GM10847 (cell line): ENCODE results near the gene SMCO1.
A peak's percentile ranks its signal among the peaks of the same experiment; 100 is the strongest.

Source experiments
- POLR2A ChIP-seq: IDR thresholded peaks from 2 replicates; pipeline ENCODE4 v1.6.1; 2011; ENCODE audit not compliant: insufficient read length; ENCODE audit errors: extremely low read depth

The SMCO1 gene

DNA sequence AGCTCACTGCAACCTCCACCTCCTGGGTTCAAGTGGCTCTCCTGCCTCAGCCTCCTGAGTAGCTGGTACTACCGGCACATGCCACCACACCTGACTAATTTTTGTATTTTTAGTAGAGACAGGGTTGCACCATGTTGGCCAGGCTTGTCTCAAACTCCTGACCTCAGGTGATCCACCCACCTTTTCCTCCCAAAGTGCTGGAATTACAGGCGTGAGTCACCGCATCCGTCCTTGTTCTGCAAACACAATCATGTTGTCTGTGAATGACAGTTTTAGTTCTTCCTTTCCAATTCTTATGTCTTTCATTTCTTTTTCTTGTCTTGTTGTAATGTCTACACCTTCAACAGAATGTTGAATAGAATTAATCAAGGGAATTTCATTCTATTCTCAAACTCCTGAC lies 16.3 kb upstream of the SMCO1 start:
- TF ChIP-seq POLR2A: no peak

DNA sequence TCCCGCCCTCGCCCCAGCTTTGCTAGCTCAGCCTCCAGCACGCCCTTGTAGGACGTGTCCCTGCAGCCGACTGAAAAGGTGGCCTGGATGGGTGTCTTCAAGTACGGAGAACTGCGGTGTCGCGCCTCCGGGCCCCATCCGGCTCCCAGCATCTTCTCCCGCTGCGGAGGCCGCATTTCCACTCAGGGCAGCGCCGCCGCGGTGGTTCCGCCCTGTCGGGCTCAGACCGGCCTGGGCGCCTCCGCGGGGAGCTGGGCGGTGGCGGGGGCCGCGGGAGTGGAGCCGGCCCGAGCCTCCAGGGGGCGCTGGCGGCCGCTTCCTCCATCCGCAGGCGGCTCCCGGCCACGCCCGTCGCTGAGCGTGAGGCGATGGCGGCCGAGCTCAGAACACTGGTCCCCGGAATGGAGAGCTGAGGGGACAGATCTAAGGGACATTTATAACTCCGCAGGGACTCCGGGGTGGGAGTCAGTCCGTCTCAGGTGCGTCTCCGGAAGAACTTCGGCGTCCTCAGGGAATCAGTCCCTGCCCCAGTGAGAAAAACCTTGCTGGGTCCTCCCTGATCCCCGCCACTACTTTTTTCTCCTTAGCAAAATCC lies 13.6 kb upstream of the SMCO1 start:
- TF ChIP-seq POLR2A: peak; percentile 60

DNA sequence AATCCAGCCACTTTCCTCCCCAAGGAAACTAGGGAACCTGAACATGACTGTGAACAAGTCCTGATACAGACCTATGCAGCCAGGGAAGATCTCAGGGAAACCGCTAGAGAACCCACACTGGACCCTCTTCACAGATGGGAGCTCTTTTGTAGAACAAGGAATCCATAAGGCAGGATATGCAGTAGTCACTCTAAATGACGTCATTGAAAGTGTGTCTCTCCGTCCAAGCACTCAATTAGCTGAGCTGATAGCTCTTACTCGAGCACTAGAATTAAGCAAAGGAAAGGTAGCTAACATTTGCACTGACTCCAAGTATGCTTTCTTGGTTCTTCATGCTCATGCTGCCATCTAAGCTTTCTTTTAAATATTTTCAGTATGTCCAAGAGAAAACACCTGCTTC lies 10.0 kb upstream of the SMCO1 start:
- TF ChIP-seq POLR2A: no peak

DNA sequence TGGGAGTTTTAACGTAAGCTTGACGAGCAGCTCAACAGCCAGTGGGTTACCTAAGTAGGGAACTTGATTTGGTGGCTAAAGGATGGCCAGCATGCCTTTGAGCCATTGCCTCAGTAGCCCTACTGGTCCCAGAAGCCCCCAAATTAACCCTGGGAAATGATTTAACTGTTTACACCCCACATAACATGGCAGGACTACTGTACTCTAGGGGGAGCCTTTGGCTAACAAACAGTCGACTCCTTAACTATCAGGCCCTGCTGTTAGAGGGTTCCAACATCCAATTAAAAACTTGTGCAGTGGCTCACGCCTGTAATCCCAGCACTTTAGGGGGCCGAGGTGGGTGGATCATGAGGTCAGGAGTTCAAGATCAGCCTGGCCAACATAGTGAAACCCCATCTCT lies 9.4 kb upstream of the SMCO1 start:
- TF ChIP-seq POLR2A: no peak

DNA sequence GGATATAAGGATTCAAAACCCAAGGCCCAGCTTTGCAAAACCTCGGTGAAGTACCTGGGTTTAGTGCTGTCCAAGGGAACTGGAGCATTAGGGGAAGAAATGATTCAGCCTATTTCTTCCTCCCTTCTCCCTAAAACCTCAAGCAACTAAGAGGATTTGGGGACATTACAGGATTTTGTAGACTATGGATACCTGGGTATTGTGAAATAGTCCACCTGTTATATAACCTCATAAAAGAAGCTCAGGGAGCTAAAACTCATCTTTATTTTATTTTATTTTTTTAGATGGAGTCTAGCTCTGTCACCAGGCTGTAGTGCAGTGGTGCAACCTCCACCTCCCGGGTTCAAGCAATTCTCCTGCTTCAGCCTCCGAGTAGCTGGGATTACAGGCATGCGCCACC lies 8.7 kb upstream of the SMCO1 start:
- no peak for TF ChIP-seq POLR2A

DNA sequence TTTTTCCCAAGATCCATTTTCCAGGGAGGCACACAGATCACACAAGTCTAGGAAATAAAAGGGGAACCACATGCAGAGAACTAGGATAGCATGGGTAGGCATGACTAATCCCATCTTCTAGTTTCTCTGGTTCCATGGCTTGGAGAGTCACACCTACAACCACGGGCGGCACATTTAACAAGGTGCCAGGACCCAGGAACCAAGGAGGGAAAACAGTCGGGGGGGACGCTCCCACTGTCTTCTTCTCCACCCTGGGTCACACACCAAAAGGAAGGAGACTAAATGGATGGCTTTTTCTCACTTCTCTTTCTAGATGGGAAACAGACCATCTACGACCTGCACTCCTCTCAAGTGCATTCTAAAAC lies 4.6 kb upstream of the SMCO1 start:
- TF ChIP-seq POLR2A: no peak

DNA sequence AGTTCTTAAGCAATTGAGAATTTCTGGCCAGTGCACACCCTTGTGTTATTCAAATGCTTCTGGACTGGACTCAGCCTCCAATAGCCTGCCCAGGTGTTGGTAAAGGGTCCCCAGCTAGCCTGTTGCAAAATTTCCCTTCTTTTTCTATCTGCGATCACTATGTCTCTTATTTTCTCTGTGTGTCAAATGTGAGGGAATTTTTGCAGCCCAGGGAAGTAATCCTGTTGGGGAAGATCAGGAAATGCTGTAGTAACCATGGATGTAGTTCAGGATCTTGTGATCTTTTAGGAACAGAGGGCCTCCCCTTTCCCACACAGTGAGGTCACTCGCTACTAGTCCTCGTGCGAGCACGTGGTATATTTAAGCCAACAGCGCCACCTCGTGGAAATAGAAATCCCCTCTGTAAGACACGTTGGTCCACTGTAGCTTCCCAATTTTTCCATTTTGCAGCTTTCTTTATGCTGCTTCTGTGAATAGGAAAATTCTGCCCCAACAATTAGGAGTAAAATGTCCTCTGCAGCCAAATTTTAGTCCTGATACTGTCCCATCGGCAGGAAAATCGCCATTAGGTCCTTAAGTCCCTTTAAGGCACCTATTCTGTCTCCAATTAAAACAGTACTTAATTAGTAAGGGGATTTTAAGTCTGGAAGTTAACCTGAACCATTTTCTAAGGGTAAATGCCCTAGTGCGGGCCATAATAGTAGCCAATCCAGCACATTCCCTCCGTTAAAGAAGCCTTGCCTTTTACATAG lies 4.0 kb upstream of the SMCO1 start:
- no peak for TF ChIP-seq POLR2A

DNA sequence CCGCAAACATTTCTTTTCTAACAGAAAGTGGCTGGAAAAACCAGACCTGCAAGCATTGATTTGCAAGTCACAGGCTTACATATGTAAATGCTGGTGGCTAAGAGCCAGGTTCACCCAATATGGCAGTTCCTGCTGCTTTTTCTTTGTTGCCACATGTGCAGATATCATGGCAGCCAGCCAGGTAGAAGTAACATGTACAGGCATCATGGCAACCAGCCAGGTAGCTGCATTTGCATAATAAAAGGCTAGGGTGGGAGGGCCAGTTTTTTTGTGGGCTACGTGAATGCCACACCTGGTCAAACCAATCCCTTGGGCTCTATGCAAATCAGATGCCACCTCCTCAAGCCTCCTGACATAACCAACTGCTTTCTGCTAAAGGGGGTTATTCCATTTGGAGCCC lies 2.8 kb upstream of the SMCO1 start:
- no peak for TF ChIP-seq POLR2A

DNA sequence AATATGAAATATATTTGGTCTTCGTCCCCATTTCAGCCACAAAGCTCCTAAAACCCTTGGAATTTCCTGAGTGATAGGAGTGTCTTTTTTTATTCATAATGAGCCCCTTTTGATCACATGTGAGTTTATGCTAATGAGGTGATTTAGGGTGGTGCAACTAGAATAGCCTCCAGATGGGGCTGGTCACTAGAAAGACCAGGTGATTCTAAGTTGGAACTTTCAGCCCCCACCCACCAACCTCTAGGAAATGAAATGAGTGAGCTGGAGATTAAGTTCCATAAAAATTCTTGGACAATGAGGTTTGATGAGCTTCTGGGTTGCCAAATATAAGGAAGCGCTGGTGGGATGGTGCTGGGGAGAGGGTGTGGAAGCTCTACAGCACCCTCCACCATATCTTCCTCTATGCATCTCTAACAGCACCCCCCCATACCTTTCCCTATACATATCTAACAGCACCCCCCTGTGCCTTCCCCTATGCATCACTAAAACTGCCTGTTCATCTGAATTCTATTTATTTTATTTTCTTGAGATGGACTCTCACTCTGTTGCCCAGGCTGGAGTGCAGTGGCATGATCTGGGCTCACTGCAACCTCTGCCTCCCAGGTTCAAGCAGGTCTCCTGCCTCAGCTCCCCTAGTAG lies 2.1 kb upstream of the SMCO1 start:
- TF ChIP-seq POLR2A: no peak

DNA sequence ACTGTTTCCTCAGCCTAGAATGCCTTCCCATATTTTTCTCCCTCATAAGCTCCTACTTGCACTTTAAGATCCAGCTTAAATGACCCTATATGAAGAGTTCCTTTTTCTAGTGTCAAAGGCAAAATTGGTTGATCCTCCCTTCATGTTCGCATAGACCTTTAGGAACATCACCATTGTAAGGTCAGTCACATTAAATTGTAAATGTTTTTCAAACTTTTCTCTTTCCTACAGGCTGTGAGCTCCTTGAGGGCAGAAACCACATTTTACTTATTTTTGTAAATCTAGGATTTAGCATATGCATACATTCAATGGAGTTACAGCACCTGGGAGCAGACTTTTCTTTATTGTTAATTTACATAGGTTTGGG lies 813 bp downstream of the SMCO1 start:
- no peak for TF ChIP-seq POLR2A

DNA sequence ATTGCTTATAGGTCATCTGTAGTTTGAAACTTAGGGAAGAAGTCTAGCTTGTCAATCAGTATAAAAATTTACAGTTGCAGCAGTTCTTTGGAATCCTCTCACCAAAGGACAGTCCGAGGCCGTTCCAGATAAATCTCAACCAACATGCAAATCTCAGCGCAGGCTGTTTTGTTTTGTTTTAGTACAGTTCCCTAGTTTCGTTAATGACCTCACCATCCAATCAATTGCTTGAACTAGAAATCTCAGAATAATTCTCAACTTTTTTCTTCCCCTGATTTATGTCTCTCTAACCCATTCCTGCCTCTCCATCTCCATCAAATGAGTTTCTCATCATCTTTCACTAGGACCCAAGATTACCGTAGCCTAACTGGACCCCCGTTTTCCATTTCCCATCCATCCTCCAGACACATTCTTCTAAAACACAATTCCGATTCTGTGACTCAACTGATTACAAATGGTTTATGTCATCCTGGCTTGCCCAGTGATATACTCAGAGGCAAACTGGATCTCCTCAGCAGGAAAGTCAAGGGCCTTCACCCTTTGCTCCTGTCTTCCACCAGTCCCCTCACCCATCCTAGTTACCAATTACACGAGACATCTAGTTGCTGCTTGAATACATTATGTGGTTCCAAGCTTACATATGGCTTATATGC lies 1.3 kb downstream of the SMCO1 start:
- no peak for TF ChIP-seq POLR2A

DNA sequence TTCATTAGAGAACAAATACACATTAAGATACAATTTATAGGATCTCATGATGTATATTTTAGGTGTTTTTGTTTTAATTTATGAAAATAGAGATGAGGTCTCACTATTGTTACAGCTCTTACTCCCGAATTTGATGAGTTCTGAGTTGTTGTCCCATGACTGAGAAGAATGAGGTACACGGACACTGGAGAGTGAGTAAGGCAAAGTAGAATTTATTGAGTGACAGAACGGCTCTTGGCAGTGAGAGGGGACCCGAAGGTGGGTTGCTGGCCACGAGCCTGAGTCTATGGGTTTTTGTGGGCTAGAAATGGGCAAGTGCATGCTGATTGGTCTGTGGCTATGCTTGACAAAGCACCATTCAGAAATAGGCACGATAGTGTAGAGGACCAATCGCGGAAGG lies 8.5 kb downstream of the SMCO1 start:
- TF ChIP-seq POLR2A: no peak

DNA sequence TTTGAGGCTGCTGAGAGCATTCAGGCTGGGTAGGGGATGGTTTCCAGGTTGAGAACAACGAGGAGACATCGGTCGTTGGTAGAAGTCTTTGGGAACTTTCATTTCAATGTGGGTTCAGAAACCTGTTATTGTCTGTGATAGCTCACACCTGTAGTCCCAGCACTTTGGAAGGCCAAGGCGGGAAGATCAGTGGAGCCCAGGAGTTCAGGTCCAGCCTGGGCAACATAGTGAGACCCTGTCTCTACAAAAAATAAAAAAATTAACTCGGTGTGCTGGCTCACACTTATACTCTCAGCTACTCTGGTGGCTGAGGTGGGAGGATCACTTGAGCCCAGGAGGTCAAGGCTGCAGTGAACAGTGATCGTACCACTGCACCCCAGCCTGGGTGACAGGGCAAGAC lies 10.6 kb downstream of the SMCO1 start:
- no peak for TF ChIP-seq POLR2A

DNA sequence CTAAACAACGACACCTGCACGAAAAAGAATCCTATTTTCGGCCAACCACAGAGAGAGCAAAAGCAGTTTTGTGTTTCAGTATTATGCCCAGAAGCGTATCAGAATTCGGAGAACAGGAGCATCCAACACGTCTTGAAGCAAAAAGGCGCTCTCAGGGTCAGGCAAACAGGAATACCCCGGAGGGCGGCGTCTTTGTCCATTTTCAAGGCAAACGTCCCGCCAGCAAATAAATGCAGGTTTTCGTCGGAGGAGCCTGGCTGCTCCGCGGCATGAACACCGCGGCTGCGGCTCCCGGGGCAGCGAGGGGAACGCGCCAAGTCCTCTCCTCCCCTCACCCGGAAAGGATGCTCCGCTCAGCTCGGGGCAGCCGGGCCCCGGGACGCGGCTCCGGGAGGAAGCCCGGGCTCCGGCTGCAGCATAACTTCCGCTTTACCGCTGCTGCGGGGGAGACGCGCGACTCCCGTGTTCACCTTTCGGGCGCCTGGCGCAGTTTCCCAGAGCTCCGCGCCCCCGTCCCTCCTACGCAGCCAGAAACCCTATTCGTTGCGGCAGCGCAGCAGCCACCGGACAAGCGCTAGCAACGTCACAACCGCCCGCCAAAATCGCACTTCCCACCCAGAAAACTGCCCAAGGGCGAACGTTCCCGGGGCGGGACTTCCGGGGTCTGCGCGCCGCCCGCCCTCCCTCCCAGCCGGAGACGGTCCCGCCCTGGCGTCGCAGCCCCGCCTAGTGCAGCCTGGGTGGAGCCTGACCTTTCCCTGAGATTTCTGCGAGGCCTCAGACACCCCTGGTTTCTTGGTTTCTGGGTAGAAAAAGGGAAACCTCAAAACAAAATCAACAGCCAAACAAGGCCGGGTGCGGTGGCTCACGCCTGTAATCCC lies 11.7 kb downstream of the SMCO1 start, which contains the start of gene RNF168:
RNF168 (minus strand) TSS at position 573 of the 881 bp plus-strand sequence. CDS start 595 bp downstream, outside the sequence.
- peak; percentile 87 for TF ChIP-seq POLR2A

DNA sequence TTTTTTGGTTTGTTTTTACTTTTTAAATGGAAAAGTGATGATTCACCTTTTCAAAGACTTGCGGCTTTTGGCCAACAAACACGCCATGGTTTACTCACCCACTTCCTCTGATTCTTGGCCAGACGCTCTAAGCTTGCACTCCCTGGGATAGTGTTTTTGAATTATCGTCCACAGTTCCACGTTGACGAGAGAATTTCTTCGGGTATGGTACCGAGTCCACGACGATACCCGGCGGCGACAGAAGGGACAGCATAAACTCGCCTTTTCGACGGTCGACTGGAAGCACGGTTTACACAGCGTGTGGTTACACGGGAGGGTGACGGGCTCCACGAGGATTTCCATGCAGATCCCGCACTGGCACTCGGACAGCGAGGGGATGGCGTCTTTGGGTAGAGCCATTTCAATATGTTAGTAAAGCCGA lies 12.4 kb downstream of the SMCO1 start:
- no peak for TF ChIP-seq POLR2A

DNA sequence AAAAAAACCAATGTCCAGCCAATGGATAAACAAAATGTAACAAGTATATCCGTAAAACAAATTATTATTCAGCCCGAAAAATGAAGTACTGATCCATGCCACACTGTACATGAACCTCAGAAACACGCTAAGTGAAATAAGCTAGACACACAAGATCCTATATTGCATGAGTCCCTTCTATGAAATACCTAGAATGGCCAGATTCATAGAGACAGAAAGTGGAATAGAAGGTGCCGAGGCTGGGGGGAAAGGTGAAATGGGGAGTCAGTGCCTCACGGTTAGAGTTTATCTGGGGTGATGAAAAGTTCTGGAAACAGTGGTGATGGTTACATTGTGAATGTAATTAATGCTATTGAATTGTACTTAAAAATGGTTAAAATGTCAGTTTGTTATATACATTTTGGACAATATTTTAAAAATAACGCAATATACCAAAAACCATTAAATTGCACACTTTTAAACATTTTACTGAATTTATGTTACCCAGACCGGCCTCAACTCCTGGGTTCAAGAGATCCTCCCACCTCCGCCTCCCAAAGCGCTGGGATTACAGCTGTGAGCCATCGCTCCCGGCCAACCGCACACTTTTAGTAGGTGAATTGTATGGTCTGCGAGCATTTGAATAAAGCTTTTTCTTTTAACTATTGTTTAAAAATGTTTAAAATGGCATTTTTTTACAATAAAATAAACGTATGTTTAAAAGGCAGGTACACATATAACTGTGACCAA lies 13.7 kb downstream of the SMCO1 start:
- no peak for TF ChIP-seq POLR2A
